Measurements from ENCODE around the gene BCLAF3.

- TF ChIP-seq CTCF (conservative IDR thresholded peaks at IDR 0.05 in 1 of 2, IDR thresholded peaks at IDR 0.05 in 1 of 2; ENCODE audit: extremely low read depth in 1 of 2, insufficient read depth in 1 of 2, low read depth in 1 of 2, low read length in 2 of 2): no peak
- TF ChIP-seq EZH2 (IDR thresholded peaks at IDR 0.05; ENCODE audit: borderline replicate concordance, low read length): no peak
Measured at GRCh38 chrX:20011608-20012007, 20.7 kb upstream of the BCLAF3 start.
